Measurements from ENCODE around the gene EXOC3. TPM values are rescaled to one million over a fixed set of nuclear protein-coding genes. Genes with fewer than 3 reads are reported as not detected.

Gene EXOC3
- total RNA-seq, 2 experiments from 2014 or later, result 72.4 to 77.5 TPM

GRCh38 chr5:432928-433791, 9.8 kb upstream of the EXOC3 start:
- DNase-seq (peak; percentile 22), ATAC-seq (ENCODE audit: low read depth) (no peak)
- Mint-ChIP-seq H3K9me3 (no peaks in the 10 kb centered on the region), H3K4me3 (no peak overlapping the region), H3K36me3 (peaks cover 12% of the 10 kb centered on the region), H3K27me3 (no peaks in the 10 kb centered on the region), H3K4me1 (peaks cover 5% of the 10 kb centered on the region), H3K27ac (no peak overlapping the region)
- POLR2A ChIA-PET, result no interaction called here

DNA sequence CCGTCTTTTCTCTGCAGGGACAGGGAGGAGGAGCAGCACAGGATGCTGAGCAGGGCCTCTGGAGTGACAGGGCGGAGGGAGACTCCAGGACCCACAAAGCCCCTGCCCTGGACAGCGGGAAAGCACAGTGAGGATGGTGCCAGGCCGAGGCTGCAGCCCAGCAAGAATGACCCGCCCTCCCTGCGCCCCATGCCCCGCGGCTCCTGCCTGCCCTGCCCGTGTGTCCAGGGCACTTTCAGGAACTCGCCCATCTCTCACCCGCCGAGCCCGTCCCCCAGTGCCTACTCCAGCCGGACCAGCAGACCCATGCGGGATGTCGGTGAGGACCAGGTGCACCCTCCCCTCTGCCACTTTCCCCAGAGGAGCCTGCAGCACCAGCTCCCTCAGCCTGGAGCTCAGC, 9.1 kb upstream of the EXOC3 start:
- DNase-seq (peak; percentile 28), ATAC-seq (ENCODE audit: low read depth) (no peak)
- H3K4me3 Mint-ChIP-seq, result no peak overlapping the region
- H3K27ac Mint-ChIP-seq, result no peak overlapping the region
- H3K4me1 Mint-ChIP-seq, result peaks cover 5% of the 10 kb centered on the region
- H3K9me3 Mint-ChIP-seq, result no peaks in the 10 kb centered on the region
- H3K27me3 Mint-ChIP-seq, result no peaks in the 10 kb centered on the region
- peaks cover 10% of the 10 kb centered on the region for H3K36me3 Mint-ChIP-seq
- POLR2A ChIA-PET, result no interaction called here

- DNase-seq (peak; percentile 28), ATAC-seq (ENCODE audit: low read depth) (no peak)
- POLR2A ChIA-PET, result no interaction called here
- H3K27ac Mint-ChIP-seq, result no peak overlapping the region
- H3K9me3 Mint-ChIP-seq, result no peaks in the 10 kb centered on the region
- H3K4me1 Mint-ChIP-seq, result peaks cover 4% of the 10 kb centered on the region
- H3K27me3 Mint-ChIP-seq, result no peaks in the 10 kb centered on the region
- H3K36me3 Mint-ChIP-seq, result peaks cover 7% of the 10 kb centered on the region
- no peak overlapping the region for H3K4me3 Mint-ChIP-seq
These were observed 8.4 kb upstream of the EXOC3 start for GRCh38 chr5:434443-435146.

DNA sequence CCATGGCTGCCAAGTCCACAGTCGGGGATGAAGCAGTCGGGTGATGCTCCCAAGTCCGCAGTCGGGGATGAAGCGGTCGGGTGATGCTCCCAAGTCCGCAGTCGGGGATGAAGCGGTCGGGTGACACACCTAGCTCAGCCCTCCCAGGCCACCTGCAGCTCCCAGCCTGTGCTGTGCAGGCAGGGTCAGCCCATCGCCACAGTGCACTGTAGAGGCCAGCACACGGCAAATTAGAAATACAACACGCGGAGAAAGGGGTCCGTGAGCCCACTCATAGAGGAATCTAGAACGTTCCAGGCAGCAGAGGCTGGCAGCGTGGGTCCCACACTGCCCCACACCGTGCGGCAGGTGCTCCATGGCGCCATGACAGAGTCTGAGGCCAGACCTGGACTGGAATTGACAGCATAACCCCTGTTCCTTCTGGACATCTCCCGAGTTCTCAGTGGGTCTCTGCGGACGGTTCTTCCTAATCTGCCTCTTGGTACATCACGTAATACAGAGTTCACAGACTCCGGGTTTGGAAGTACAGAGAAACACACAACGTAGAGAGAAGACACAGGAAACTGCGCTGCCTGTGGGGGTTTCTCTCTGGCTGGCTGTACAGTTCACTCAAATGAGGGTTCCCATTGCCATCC, 7.7 kb upstream of the EXOC3 start:
- Mint-ChIP-seq H3K9me3 (no peaks in the 10 kb centered on the region), H3K27ac (no peak overlapping the region), H3K4me1 (peaks cover 7% of the 10 kb centered on the region), H3K4me3 (no peak overlapping the region), H3K36me3 (peaks cover 7% of the 10 kb centered on the region), H3K27me3 (no peaks in the 10 kb centered on the region)
- no peak for ATAC-seq (ENCODE audit: low read depth)
- POLR2A ChIA-PET, result no interaction called here
- DNase-seq, result peak; percentile 24

GRCh38 chr5:435961-436640, 6.9 kb upstream of the EXOC3 start:
- ATAC-seq (ENCODE audit: low read depth) (no peak), DNase-seq (peak; percentile 24)
- Mint-ChIP-seq H3K27me3 (no peaks in the 10 kb centered on the region), H3K36me3 (peaks cover 7% of the 10 kb centered on the region), H3K4me3 (no peak overlapping the region), H3K27ac (no peak overlapping the region), H3K4me1 (peaks cover 14% of the 10 kb centered on the region), H3K9me3 (no peaks in the 10 kb centered on the region)
- POLR2A ChIA-PET, result no interaction called here

GRCh38 chr5:436641-436975, 6.4 kb upstream of the EXOC3 start:
- ATAC-seq (ENCODE audit: low read depth) (no peak), DNase-seq (no peak)
- Mint-ChIP-seq H3K4me1 (peaks cover 13% of the 10 kb centered on the region), H3K4me3 (no peak overlapping the region), H3K9me3 (no peaks in the 10 kb centered on the region), H3K27me3 (no peaks in the 10 kb centered on the region), H3K36me3 (peaks cover 7% of the 10 kb centered on the region), H3K27ac (no peak overlapping the region)
- POLR2A ChIA-PET, result no interaction called here

GRCh38 chr5:437281-437771, 5.7 kb upstream of the EXOC3 start:
- H3K4me3 Mint-ChIP-seq, result no peak overlapping the region
- POLR2A ChIA-PET, result no interaction called here

GRCh38 chr5:438481-438981, 4.4 kb upstream of the EXOC3 start:
- no peak overlapping the region for H3K27ac Mint-ChIP-seq
- POLR2A ChIA-PET, result no interaction called here
- no peaks in the 10 kb centered on the region for H3K27me3 Mint-ChIP-seq
- peaks cover 16% of the 10 kb centered on the region for H3K4me1 Mint-ChIP-seq
- ATAC-seq (ENCODE audit: low read depth), result no peak
- peaks cover 3% of the 10 kb centered on the region for H3K36me3 Mint-ChIP-seq
- H3K9me3 Mint-ChIP-seq, result no peaks in the 10 kb centered on the region
- peak; percentile 15 for DNase-seq
- no peak overlapping the region for H3K4me3 Mint-ChIP-seq

More at GRCh38 chr5:437281-437771, 5.7 kb upstream of the EXOC3 start:
- Mint-ChIP-seq H3K36me3 (peaks cover 4% of the 10 kb centered on the region), H3K27me3 (no peaks in the 10 kb centered on the region), H3K9me3 (no peaks in the 10 kb centered on the region), H3K4me1 (peaks cover 14% of the 10 kb centered on the region), H3K27ac (no peak overlapping the region)
- DNase-seq, result peak; percentile 24
- ATAC-seq (ENCODE audit: low read depth), result no peak

GRCh38 chr5:439181-439580, 3.8 kb upstream of the EXOC3 start:
- POLR2A ChIA-PET, result interaction anchor here (0.9 kb wide), 1 partner anchor 46 kb away, joined by 3 read pairs; no protein-coding TSS in a partner anchor
- DNase-seq (peak; percentile 13), ATAC-seq (ENCODE audit: low read depth) (no peak)
- Mint-ChIP-seq H3K4me3 (no peak overlapping the region), H3K27ac (no peak overlapping the region), H3K36me3 (peaks cover 3% of the 10 kb centered on the region), H3K4me1 (peaks cover 19% of the 10 kb centered on the region), H3K27me3 (no peaks in the 10 kb centered on the region), H3K9me3 (no peaks in the 10 kb centered on the region)

DNA sequence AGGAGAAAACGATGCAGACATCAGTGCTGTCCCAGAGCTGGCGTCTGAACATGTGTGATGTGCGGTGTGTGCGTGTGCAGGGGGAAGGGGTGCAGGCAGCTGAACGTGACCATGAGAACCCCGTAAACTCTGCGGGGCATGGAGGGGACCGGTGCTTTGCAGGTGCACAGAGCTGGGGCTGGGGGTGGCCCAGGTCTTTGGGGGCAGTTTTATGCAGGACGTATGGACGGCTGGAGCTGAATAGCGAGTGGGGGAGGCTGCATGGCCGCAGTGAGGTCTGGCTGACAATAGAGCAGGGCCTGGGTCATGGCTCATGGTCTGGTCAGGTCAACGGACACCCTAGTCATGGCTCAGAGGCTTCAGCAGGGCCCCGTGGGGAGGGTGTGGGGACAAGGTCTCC, 3.3 kb upstream of the EXOC3 start:
- Mint-ChIP-seq H3K27ac (no peak overlapping the region), H3K9me3 (no peaks in the 10 kb centered on the region), H3K4me3 (no peak overlapping the region), H3K36me3 (peaks cover 3% of the 10 kb centered on the region), H3K4me1 (peaks cover 24% of the 10 kb centered on the region), H3K27me3 (no peaks in the 10 kb centered on the region)
- peak; percentile 22 for DNase-seq
- no peak for ATAC-seq (ENCODE audit: low read depth)
- POLR2A ChIA-PET, result interaction anchor here (0.9 kb wide), 1 partner anchor 47 kb away, joined by 3 read pairs; no protein-coding TSS in a partner anchor

- peak; percentile 22 for DNase-seq
- no peak for ATAC-seq (ENCODE audit: low read depth)
- Mint-ChIP-seq H3K27me3 (no peaks in the 10 kb centered on the region), H3K4me1 (peaks cover 28% of the 10 kb centered on the region), H3K27ac (no peak overlapping the region), H3K9me3 (no peaks in the 10 kb centered on the region), H3K36me3 (peaks cover 4% of the 10 kb centered on the region), H3K4me3 (peak overlapping the region; percentile 19)
- POLR2A ChIA-PET, result no interaction called here
These were observed 2.4 kb upstream of the EXOC3 start for GRCh38 chr5:440401-441201.

DNA sequence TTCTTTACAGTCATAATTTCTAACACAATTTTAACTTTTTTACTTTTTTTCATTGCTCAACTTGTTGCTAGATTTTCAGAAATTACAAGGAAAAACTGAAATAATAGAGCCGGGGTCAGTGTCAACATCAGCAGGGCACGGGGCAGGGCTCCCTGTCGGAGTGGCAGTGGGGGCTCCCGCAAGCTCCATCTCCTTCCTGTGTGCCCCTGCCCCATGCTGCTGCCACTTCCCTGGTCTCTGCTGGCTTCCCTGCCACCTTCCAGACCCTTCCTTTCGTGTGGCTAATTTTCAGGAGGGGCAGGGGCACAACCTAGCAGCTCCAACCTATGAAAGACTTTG, 1.0 kb upstream of the EXOC3 start:
- Mint-ChIP-seq H3K4me1 (peaks cover 33% of the 10 kb centered on the region), H3K36me3 (peaks cover 7% of the 10 kb centered on the region), H3K27ac (peak overlapping the region; percentile 97), H3K4me3 (peak overlapping the region; percentile 96), H3K27me3 (no peaks in the 10 kb centered on the region), H3K9me3 (no peaks in the 10 kb centered on the region)
- POLR2A ChIA-PET, result interaction anchor here (0.7 kb wide), 1 partner anchor 46 kb away, joined by 3 read pairs; no protein-coding TSS in a partner anchor
- DNase-seq (no peak), ATAC-seq (ENCODE audit: low read depth) (no peak)
